WTC11 (cell line): Measurements from ENCODE around the gene NSG1. TPM values are rescaled to one million over a fixed set of nuclear protein-coding genes. Genes with fewer than 3 reads are reported as not detected.

ENCODE experiments used
- CBFB ChIP-seq: sonication (generic); formaldehyde crosslinking; IDR thresholded peaks from 2 replicates; pipeline ENCODE4 v1.8.1; 2022; ENCODE audit warnings: mild to moderate bottlenecking, low read depth, missing genetic modification reagents
- JUN ChIP-seq: sonication (generic); formaldehyde crosslinking; IDR thresholded peaks from 2 replicates; pipeline ENCODE4 v1.8.0; 2023; ENCODE audit warnings: mild to moderate bottlenecking, missing genetic modification reagents
- MAX ChIP-seq: sonication (generic); formaldehyde crosslinking; IDR thresholded peaks from 2 replicates; pipeline ENCODE4 v1.8.0; 2022; ENCODE audit warnings: mild to moderate bottlenecking, missing genetic modification reagents
- NFATC4 ChIP-seq: fragments of 250-450 bp; sonication (Bioruptor Pico); IDR thresholded peaks from 2 replicates; pipeline ENCODE4 v1.9.0; 2021; ENCODE audit warnings: mild to moderate bottlenecking
- OVOL2 ChIP-seq: fragments of 250-450 bp; sonication (Bioruptor Pico); IDR thresholded peaks from 2 replicates; pipeline ENCODE4 v1.9.0; 2021; ENCODE audit warnings: mild to moderate bottlenecking, borderline replicate concordance
- PRDM15 ChIP-seq: sonication (generic); formaldehyde crosslinking; IDR thresholded peaks from 2 replicates; pipeline ENCODE4 v1.8.0; 2022; ENCODE audit warnings: missing genetic modification reagents
- SOX15 ChIP-seq: fragments of 250-450 bp; sonication (Bioruptor Pico); IDR thresholded peaks from 2 replicates; pipeline ENCODE4 v1.9.0; 2021; ENCODE audit warnings: mild to moderate bottlenecking
- TEAD1 ChIP-seq: sonication (generic); formaldehyde crosslinking; IDR thresholded peaks from 2 replicates; pipeline ENCODE4 v1.8.0; 2022; ENCODE audit warnings: mild to moderate bottlenecking, missing genetic modification reagents
- USF1 ChIP-seq: sonication (generic); formaldehyde crosslinking; IDR thresholded peaks from 2 replicates; pipeline ENCODE4 v1.8.0; 2022; ENCODE audit warnings: mild to moderate bottlenecking, missing genetic modification reagents
- ZNF232 ChIP-seq: sonication (generic); formaldehyde crosslinking; IDR thresholded peaks from 2 replicates; pipeline ENCODE4 v1.8.0; 2022; ENCODE audit warnings: mild to moderate bottlenecking, missing genetic modification reagents
- ZNF532 ChIP-seq: fragments of 250-450 bp; sonication (Bioruptor Pico); IDR thresholded peaks from 2 replicates; pipeline ENCODE4 v1.9.0; 2021; ENCODE audit warnings: mild to moderate bottlenecking, borderline replicate concordance
- total RNA-seq: library from RNA; stranded (reverse); gene quantifications from 3 replicates; pipeline ENCODE4 v1.2.3, GENCODE V29; 2021
- TF ChIP-seq, protein P1 (sequence below): fragments of 200-600 bp; IDR thresholded peaks from 2 replicates; pipeline ENCODE4 v1.8.0; 2022; ENCODE audit warnings: antibody characterized with exemption
- TF ChIP-seq, protein P2 (sequence below): sonication (generic); formaldehyde crosslinking; conservative IDR thresholded peaks from 2 replicates; pipeline ENCODE4 v1.8.1; 2022; ENCODE audit warnings: mild to moderate bottlenecking, missing genetic modification reagents
- TF ChIP-seq, protein P3 (sequence below): sonication (generic); formaldehyde crosslinking; IDR thresholded peaks from 2 replicates; pipeline ENCODE4 v1.8.0; 2023; ENCODE audit warnings: mild to moderate bottlenecking, missing genetic modification reagents
- TF ChIP-seq, protein P4 (sequence below): sonication (generic); formaldehyde crosslinking; IDR thresholded peaks from 2 replicates; pipeline ENCODE4 v1.8.1; 2022; ENCODE audit warnings: mild to moderate bottlenecking, moderate library complexity, missing genetic modification reagents

NSG1 gene
- total RNA-seq, 1 experiment from 2014 or later: 24.2 TPM

DNA sequence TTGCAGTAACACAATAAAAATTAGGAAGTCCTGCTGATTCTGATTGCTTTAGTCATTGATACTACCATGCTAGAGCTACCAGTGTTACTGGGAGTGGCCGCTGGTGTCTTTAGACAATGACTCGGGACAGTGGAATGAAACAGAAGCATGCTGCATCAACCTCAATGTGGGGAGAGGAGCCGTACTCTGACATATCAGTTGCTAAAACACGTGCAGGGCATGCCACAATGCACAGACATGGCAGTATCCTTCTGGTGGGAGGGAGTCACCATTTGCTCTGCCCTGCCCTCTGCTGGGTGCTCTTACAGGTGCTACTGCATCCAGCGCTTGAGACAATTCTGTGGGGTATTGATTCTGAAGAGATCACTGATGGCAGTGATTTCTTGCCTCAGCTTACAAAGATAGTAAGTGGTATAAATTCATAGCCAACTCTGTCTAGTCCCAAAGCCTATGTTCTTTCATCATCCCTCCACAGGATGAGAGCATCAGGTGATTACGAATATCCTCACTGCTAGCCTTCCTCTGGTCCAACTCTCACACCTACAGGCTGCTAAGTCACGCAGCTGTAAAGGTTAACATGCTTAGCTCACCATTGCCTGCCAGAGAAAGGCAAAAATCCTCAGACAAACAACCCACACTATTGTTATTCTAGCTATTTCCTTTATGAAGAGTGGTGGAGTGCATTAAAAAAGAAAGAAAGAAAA lies 43.7 kb downstream of the NSG1 start (continued):
- TF ChIP-seq, protein P1, sequence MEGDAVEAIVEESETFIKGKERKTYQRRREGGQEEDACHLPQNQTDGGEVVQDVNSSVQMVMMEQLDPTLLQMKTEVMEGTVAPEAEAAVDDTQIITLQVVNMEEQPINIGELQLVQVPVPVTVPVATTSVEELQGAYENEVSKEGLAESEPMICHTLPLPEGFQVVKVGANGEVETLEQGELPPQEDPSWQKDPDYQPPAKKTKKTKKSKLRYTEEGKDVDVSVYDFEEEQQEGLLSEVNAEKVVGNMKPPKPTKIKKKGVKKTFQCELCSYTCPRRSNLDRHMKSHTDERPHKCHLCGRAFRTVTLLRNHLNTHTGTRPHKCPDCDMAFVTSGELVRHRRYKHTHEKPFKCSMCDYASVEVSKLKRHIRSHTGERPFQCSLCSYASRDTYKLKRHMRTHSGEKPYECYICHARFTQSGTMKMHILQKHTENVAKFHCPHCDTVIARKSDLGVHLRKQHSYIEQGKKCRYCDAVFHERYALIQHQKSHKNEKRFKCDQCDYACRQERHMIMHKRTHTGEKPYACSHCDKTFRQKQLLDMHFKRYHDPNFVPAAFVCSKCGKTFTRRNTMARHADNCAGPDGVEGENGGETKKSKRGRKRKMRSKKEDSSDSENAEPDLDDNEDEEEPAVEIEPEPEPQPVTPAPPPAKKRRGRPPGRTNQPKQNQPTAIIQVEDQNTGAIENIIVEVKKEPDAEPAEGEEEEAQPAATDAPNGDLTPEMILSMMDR: peak; percentile 63
- no peak for TF ChIP-seq NFATC4 (CRISPR knock-in tag)
- TF ChIP-seq CBFB: no peak
- peak; percentile 31; the same call in 1 of the 2 replicates for TF ChIP-seq USF1
- TF ChIP-seq, protein P2, sequence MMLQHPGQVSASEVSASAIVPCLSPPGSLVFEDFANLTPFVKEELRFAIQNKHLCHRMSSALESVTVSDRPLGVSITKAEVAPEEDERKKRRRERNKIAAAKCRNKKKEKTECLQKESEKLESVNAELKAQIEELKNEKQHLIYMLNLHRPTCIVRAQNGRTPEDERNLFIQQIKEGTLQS: no peak
- peak; percentile 91 for TF ChIP-seq MAX
- TF ChIP-seq ZNF232 (CRISPR knock-in tag): 0 out of 2 replicates have a peak, but pooled peaks have one; percentile 24
- no peak for TF ChIP-seq PRDM15
- TF ChIP-seq, protein P3, sequence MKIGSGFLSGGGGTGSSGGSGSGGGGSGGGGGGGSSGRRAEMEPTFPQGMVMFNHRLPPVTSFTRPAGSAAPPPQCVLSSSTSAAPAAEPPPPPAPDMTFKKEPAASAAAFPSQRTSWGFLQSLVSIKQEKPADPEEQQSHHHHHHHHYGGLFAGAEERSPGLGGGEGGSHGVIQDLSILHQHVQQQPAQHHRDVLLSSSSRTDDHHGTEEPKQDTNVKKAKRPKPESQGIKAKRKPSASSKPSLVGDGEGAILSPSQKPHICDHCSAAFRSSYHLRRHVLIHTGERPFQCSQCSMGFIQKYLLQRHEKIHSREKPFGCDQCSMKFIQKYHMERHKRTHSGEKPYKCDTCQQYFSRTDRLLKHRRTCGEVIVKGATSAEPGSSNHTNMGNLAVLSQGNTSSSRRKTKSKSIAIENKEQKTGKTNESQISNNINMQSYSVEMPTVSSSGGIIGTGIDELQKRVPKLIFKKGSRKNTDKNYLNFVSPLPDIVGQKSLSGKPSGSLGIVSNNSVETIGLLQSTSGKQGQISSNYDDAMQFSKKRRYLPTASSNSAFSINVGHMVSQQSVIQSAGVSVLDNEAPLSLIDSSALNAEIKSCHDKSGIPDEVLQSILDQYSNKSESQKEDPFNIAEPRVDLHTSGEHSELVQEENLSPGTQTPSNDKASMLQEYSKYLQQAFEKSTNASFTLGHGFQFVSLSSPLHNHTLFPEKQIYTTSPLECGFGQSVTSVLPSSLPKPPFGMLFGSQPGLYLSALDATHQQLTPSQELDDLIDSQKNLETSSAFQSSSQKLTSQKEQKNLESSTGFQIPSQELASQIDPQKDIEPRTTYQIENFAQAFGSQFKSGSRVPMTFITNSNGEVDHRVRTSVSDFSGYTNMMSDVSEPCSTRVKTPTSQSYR (CRISPR knock-in tag): no peak
- TF ChIP-seq, protein P4, sequence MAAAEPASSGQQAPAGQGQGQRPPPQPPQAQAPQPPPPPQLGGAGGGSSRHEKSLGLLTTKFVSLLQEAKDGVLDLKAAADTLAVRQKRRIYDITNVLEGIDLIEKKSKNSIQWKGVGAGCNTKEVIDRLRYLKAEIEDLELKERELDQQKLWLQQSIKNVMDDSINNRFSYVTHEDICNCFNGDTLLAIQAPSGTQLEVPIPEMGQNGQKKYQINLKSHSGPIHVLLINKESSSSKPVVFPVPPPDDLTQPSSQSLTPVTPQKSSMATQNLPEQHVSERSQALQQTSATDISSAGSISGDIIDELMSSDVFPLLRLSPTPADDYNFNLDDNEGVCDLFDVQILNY (CRISPR knock-in tag): no peak; the same call in 1 of the 2 replicates
- TF ChIP-seq SOX15 (CRISPR knock-in tag): no peak
- TF ChIP-seq OVOL2 (CRISPR knock-in tag): no peak
- TF ChIP-seq TEAD1 (CRISPR knock-in tag): peak; percentile 91
- TF ChIP-seq JUN: no peak
- TF ChIP-seq ZNF532: 0 out of 2 replicates have a peak, but pooled peaks have one; percentile 28
